PFSK-1 (cell line): ENCODE measurements around the gene RBP3.

Source experiments
- POLR2AphosphoS5 ChIP-seq: IDR thresholded peaks from 2 replicates; pipeline ENCODE4 v1.6.1; 2012; ENCODE audit warnings: low read depth, mild to moderate bottlenecking, control low read depth, low read length, moderate library complexity
- SIN3A ChIP-seq: IDR thresholded peaks from 2 replicates; pipeline ENCODE4 v1.6.1; 2012; ENCODE audit warnings: mild to moderate bottlenecking, low read length, moderate library complexity, borderline replicate concordance; ENCODE audit not compliant: insufficient read depth
- TAF1 ChIP-seq: IDR thresholded peaks from 2 replicates; pipeline ENCODE4 v1.6.1; 2012; ENCODE audit warnings: low read length, control low read depth, borderline replicate concordance; ENCODE audit not compliant: insufficient read depth

DNA sequence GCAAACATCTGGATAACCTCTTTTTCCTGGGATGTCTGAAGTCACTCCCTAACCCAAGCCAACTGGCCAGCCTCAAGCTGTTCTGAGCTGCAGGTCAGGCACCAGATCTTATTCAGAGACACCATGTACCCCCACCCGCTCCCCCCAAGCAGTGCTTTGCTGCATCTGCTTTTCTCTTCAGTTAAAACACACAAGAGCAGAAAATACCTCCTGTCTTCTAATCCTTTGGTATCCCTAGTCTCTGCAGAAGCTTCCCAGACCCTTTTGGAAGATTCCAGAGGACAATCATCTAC lies 32.9 kb downstream of the RBP3 start:
- TF ChIP-seq POLR2AphosphoS5 (no peak), TAF1 (no peak), SIN3A (no peak)
